Mesodermal cell (in vitro differentiated cells): ENCODE data around the gene AOAH.

ENCODE experiments used
- H3K27ac ChIP-seq: 2 replicates; pipeline ENCODE4 v1.7.0; 2013; ENCODE audit warnings: mild to moderate bottlenecking, low read depth, low read length, moderate library complexity; ENCODE audit not compliant: severe bottlenecking
- H3K36me3 ChIP-seq: 2 replicates; pipeline ENCODE4 v1.7.1; 2013; ENCODE audit warnings: mild to moderate bottlenecking, low read length, moderate library complexity; ENCODE audit not compliant: control insufficient read depth, insufficient read depth
- H3K4me1 ChIP-seq: one replicate; pipeline ENCODE4 v1.7.1; 2013; ENCODE audit warnings: mild to moderate bottlenecking, low read length; ENCODE audit not compliant: insufficient read depth, control insufficient read depth, poor library complexity, severe bottlenecking
- H3K4me3 ChIP-seq: 2 replicates; pipeline ENCODE4 v1.7.0; 2013; ENCODE audit warnings: low read length, control low read depth, mild to moderate bottlenecking; ENCODE audit not compliant: insufficient read depth, poor library complexity, severe bottlenecking; ENCODE audit errors: extremely low read depth
- H3K9me3 ChIP-seq: 2 replicates; pipeline ENCODE4 v1.7.1; 2013; ENCODE audit warnings: mild to moderate bottlenecking, low read length, moderate library complexity; ENCODE audit not compliant: control insufficient read depth
- WGBS, 2 experiments: methylation state at CpG; one replicate each; pipeline ENCODE4 v1.1.5; 2013; ENCODE audit warnings: missing lambda C conversion rate in 2 of 2; ENCODE audit not compliant: insufficient coverage in 2 of 2; 5-methylcytosine and 5-hydroxymethylcytosine counted together

The AOAH gene

GRCh38 chr7:36692456-36692855, 31.8 kb downstream of the AOAH start:
- H3K36me3 ChIP-seq, result no peaks in the 10 kb centered on the region
- no peaks in the 10 kb centered on the region for H3K9me3 ChIP-seq
- H3K4me1 ChIP-seq, result peaks cover 3% of the 10 kb centered on the region
- WGBS, 2 experiments, result 39 to 64% methylated on average over 2 to 5 of the region's 5 CpGs
- no peak overlapping the region for H3K4me3 ChIP-seq
- H3K27ac ChIP-seq, result no peak overlapping the region

GRCh38 chr7:36691983-36692382, 32.3 kb downstream of the AOAH start:
- peaks cover 8% of the 10 kb centered on the region for H3K4me1 ChIP-seq
- H3K36me3 ChIP-seq, result no peaks in the 10 kb centered on the region
- H3K9me3 ChIP-seq, result no peaks in the 10 kb centered on the region
- no peak overlapping the region for H3K4me3 ChIP-seq
- H3K27ac ChIP-seq, result no peak overlapping the region
- 66 to 67% methylated on average over 3 to 4 of the region's 4 CpGs for WGBS, 2 experiments

- Histone ChIP-seq H3K4me1 (peaks cover 16% of the 10 kb centered on the region), H3K36me3 (no peaks in the 10 kb centered on the region), H3K4me3 (no peak overlapping the region), H3K9me3 (no peaks in the 10 kb centered on the region), H3K27ac (no peak overlapping the region)
- WGBS, 2 experiments, result 83 to 100% methylated on average over 1 to 2 of the region's 6 CpGs
These were observed 33.6 kb downstream of the AOAH start for GRCh38 chr7:36690514-36691187.

GRCh38 chr7:36690041-36690440, 34.3 kb downstream of the AOAH start:
- H3K4me1 ChIP-seq, result peaks cover 22% of the 10 kb centered on the region
- H3K27ac ChIP-seq, result no peak overlapping the region
- no peaks in the 10 kb centered on the region for H3K36me3 ChIP-seq
- no peaks in the 10 kb centered on the region for H3K9me3 ChIP-seq
- 93 to 98% methylated on average over 4 of the region's 4 CpGs for WGBS, 2 experiments
- H3K4me3 ChIP-seq, result no peak overlapping the region

- WGBS, 2 experiments, result no CpG with 5 or more reads among the region's 5 CpGs
- Histone ChIP-seq H3K36me3 (no peaks in the 10 kb centered on the region), H3K9me3 (no peaks in the 10 kb centered on the region), H3K4me3 (no peak overlapping the region), H3K4me1 (peaks cover 22% of the 10 kb centered on the region), H3K27ac (no peak overlapping the region)
These were observed 37.8 kb downstream of the AOAH start for GRCh38 chr7:36686499-36686898.

GRCh38 chr7:36684954-36685353, 39.3 kb downstream of the AOAH start:
- H3K27ac ChIP-seq, result peak overlapping the region; percentile 5
- WGBS, 2 experiments, result no CpG with 5 or more reads among the region's 3 CpGs

GRCh38 chr7:36683695-36684357, 40.5 kb downstream of the AOAH start:
- H3K36me3 ChIP-seq, result no peaks in the 10 kb centered on the region
- H3K27ac ChIP-seq, result no peak overlapping the region
- WGBS, 2 experiments, result 91 to 92% methylated on average over 4 of the region's 4 CpGs
- no peak overlapping the region for H3K4me3 ChIP-seq
- no peaks in the 10 kb centered on the region for H3K9me3 ChIP-seq
- peaks cover 22% of the 10 kb centered on the region for H3K4me1 ChIP-seq

More at GRCh38 chr7:36684954-36685353, 39.3 kb downstream of the AOAH start:
- H3K4me1 ChIP-seq, result peaks cover 22% of the 10 kb centered on the region
- H3K4me3 ChIP-seq, result no peak overlapping the region
- no peaks in the 10 kb centered on the region for H3K36me3 ChIP-seq
- H3K9me3 ChIP-seq, result no peaks in the 10 kb centered on the region

GRCh38 chr7:36683111-36683510, 41.2 kb downstream of the AOAH start:
- H3K4me3 ChIP-seq, result no peak overlapping the region
- no peak overlapping the region for H3K27ac ChIP-seq
- H3K4me1 ChIP-seq, result peaks cover 26% of the 10 kb centered on the region
- H3K9me3 ChIP-seq, result no peaks in the 10 kb centered on the region
- no CpG with 5 or more reads among the region's 1 CpG for WGBS, 2 experiments
- H3K36me3 ChIP-seq, result no peaks in the 10 kb centered on the region

GRCh38 chr7:36682102-36682501, 42.2 kb downstream of the AOAH start:
- H3K36me3 ChIP-seq, result no peaks in the 10 kb centered on the region
- no CpG with 5 or more reads among the region's 2 CpGs for WGBS, 2 experiments
- no peaks in the 10 kb centered on the region for H3K9me3 ChIP-seq
- no peak overlapping the region for H3K4me3 ChIP-seq
- H3K4me1 ChIP-seq, result peaks cover 22% of the 10 kb centered on the region
- H3K27ac ChIP-seq, result no peak overlapping the region

GRCh38 chr7:36677769-36678437, 46.4 kb downstream of the AOAH start:
- no peaks in the 10 kb centered on the region for H3K9me3 ChIP-seq
- no peaks in the 10 kb centered on the region for H3K36me3 ChIP-seq
- WGBS, 2 experiments, result 90% methylated on average over 1 of the region's 2 CpGs; no CpG with 5 or more reads in 1 of the 2 experiments
- H3K27ac ChIP-seq, result no peak overlapping the region
- H3K4me1 ChIP-seq, result peaks cover 7% of the 10 kb centered on the region
- no peak overlapping the region for H3K4me3 ChIP-seq

GRCh38 chr7:36673703-36674102, 50.6 kb downstream of the AOAH start:
- Histone ChIP-seq H3K4me1 (peaks cover 11% of the 10 kb centered on the region), H3K4me3 (no peak overlapping the region), H3K27ac (no peak overlapping the region), H3K36me3 (no peaks in the 10 kb centered on the region), H3K9me3 (no peaks in the 10 kb centered on the region)
- 93 to 94% methylated on average over 4 of the region's 6 CpGs for WGBS, 2 experiments
